ENCODE measurements around the gene ZNF667. TPM values are rescaled to one million over a fixed set of nuclear protein-coding genes. Genes with fewer than 3 reads are reported as not detected.

The ZNF667 gene
- total and polyA plus RNA-seq, 2 donors (not counting 1 experiment from before 2014, with no cell fraction given): 2.8 to 6.5 TPM

DNA sequence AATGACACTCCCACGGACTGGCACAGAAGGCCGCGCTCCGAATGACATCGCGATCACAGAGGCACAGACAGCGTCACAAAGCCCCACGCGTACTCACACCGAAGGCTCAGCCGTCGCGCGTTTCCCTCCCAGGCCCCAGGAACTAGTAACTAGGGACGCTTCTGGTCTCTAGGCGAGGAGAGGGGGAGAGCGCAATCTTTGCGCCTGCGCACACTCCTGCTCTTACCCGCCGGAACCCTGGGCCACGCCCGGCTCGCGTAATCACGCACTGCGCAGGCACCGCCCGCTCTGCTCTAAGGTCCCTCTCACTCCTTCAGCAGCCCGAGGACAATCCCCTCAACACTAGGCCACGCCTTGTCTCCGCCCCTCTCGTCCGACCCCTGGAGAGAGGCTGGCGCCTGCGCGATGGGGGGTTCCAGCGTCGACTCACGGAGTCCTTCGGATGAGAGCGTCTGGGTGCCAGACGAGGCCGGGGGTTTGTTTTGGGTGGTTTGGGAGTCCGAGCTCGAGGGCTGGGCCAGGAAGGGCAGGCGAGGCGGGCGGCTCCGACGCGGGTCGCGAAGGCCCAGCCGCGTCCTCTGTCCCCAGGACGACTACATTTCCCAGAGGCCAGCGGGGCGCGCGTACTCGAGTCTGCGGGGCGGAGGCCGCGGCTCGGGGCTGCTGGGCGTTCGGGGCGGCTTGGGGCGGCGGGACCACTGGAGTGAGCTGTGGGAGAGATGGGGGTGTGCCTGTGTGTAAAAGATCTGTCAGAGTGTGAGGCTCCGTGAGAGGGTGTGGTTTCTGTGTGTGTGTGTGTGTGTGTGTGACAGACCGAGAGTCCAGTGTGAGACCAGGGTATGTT, 30.5 kb upstream of the ZNF667 start, which contains the start of gene ZNF471:
Gene ZNF471, plus strand, starts transcription at position 410 of the 844 bp plus-strand sequence. CDS start 3,717 bp downstream, outside the sequence.
- H3K27me3 ChIP-seq (replicated peaks in 1 of 4; ENCODE audit: control extremely low read depth in 1 of 4, control insufficient read depth in 3 of 4, insufficient read depth in 4 of 4, low read length in 3 of 4): no peaks in the 10 kb centered on the region
- Mint-ChIP-seq H3K4me1 (peaks cover 9% of the 10 kb centered on the region), H3K9me3 (ENCODE audit: insufficient read depth) (peaks cover 3% of the 10 kb centered on the region), H3K27ac (no peak within 1 kb of the TSS), H3K4me3 (no peak within 1 kb of the TSS), H3K27me3 (no peaks in the 10 kb centered on the region)
- 10% methylated on average over 72 of the region's 74 CpGs for WGBS (ENCODE audit: insufficient coverage)
- H4K20me1 ChIP-seq (ENCODE audit: control insufficient read depth, insufficient read depth, low read length, poor library complexity, severe bottlenecking): no peaks in the 10 kb centered on the region
- H3K9ac ChIP-seq (ENCODE audit: low read length): peak within 1 kb of the TSS; percentile 89
- DNase-seq: peak; percentile 95
- ChIA-PET CTCF (no interaction called here), POLR2A (interaction anchor here (0.5 to 1.4 kb wide), 2 partner anchors 31 to 430 kb away, joined by 3 to 4 read pairs; no protein-coding TSS in a partner anchor)
- intact Hi-C loops (cut with micrococcal nuclease): loop anchor here (1.0 kb wide), 4 partner anchors 29 to 103 kb away; partner anchors contain the start of genes ZFP28, ZNF470 and ZNF583
- peak within 1 kb of the TSS; percentile 89 to 97 for H3K27ac ChIP-seq (ENCODE audit: low read length in 2 of 2)
- no peak for TF ChIP-seq EZH2 (IDR thresholded peaks at IDR 0.05; ENCODE audit: borderline replicate concordance, insufficient read depth, low read depth, low read length, poor library complexity, severe bottlenecking)
- TF ChIP-seq, protein P1, sequence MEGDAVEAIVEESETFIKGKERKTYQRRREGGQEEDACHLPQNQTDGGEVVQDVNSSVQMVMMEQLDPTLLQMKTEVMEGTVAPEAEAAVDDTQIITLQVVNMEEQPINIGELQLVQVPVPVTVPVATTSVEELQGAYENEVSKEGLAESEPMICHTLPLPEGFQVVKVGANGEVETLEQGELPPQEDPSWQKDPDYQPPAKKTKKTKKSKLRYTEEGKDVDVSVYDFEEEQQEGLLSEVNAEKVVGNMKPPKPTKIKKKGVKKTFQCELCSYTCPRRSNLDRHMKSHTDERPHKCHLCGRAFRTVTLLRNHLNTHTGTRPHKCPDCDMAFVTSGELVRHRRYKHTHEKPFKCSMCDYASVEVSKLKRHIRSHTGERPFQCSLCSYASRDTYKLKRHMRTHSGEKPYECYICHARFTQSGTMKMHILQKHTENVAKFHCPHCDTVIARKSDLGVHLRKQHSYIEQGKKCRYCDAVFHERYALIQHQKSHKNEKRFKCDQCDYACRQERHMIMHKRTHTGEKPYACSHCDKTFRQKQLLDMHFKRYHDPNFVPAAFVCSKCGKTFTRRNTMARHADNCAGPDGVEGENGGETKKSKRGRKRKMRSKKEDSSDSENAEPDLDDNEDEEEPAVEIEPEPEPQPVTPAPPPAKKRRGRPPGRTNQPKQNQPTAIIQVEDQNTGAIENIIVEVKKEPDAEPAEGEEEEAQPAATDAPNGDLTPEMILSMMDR (IDR thresholded peaks at IDR 0.05): no peak
- peak within 1 kb of the TSS; percentile 96 for H2AFZ ChIP-seq (ENCODE audit: insufficient read depth, low read depth, low read length, poor library complexity, severe bottlenecking)
- peaks cover 10 to 13% of the 10 kb centered on the region in 2 donors for H3K4me1 ChIP-seq (ENCODE audit: control insufficient read depth in 2 of 2, insufficient read depth in 2 of 2, low read length in 2 of 2)
- peak; percentile 99 for ATAC-seq (ENCODE audit: low read depth)
- peaks cover 9 to 38% (median 37%) of the 10 kb centered on the region in 3 donors for H3K9me3 ChIP-seq (ENCODE audit: control extremely low read depth in 1 of 3, control insufficient read depth in 2 of 3, insufficient read depth in 1 of 3, low read length in 2 of 3)
- no peaks in the 10 kb centered on the region for H3K79me2 ChIP-seq (ENCODE audit: control insufficient read depth, insufficient read depth, low read length)
- H3K4me3 ChIP-seq (ENCODE audit: control extremely low read depth in 1 of 5, extremely low read depth in 1 of 5, insufficient read depth in 1 of 5, low read depth in 2 of 5, low read length in 4 of 5): peak within 1 kb of the TSS; percentile 55 to 77 (median 67)
- H3K36me3 ChIP-seq (replicated peaks in 1 of 2; ENCODE audit: control extremely low read depth in 1 of 2, control insufficient read depth in 1 of 2, extremely low read depth in 1 of 2, insufficient read depth in 2 of 2, low read length in 1 of 2): no peaks in the 10 kb centered on the region
- H3K4me2 ChIP-seq (replicated peaks; ENCODE audit: low read depth, low read length, poor library complexity, severe bottlenecking): peak within 1 kb of the TSS; percentile 91

DNA sequence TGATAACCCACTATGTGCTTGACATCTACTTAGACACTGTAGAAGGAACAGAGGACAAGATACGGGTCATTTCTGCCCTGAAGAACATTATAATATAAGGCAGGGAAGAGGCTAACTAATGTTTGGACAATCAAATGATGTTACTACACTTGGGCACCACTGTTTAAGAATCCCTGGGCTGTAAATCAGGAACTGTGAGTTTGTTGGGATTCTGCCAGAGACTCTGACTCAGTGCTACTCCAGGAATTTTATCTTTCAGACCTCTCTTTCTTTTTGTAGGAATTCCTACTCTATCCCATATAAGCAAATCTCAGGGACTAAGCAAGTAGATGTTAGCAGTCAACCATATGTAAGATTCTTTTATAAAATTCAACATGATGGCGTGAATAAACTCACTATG, 27.4 kb upstream of the ZNF667 start:
- Histone ChIP-seq H3K4me2 (replicated peaks; ENCODE audit: low read depth, low read length, poor library complexity, severe bottlenecking) (no peak overlapping the region), H3K79me2 (ENCODE audit: control insufficient read depth, insufficient read depth, low read length) (no peaks in the 10 kb centered on the region), H3K9me3 (ENCODE audit: control extremely low read depth in 1 of 3, control insufficient read depth in 2 of 3, insufficient read depth in 1 of 3, low read length in 2 of 3) (peaks cover 5 to 41% (median 37%) of the 10 kb centered on the region in 3 donors), H3K4me1 (ENCODE audit: control insufficient read depth in 2 of 2, insufficient read depth in 2 of 2, low read length in 2 of 2) (peaks cover 10 to 13% of the 10 kb centered on the region in 2 donors), H3K27ac (ENCODE audit: low read length in 2 of 2) (no peak overlapping the region), H4K20me1 (ENCODE audit: control insufficient read depth, insufficient read depth, low read length, poor library complexity, severe bottlenecking) (no peaks in the 10 kb centered on the region), H2AFZ (ENCODE audit: insufficient read depth, low read depth, low read length, poor library complexity, severe bottlenecking) (no peak overlapping the region), H3K36me3 (replicated peaks in 1 of 2; ENCODE audit: control extremely low read depth in 1 of 2, control insufficient read depth in 1 of 2, extremely low read depth in 1 of 2, insufficient read depth in 2 of 2, low read length in 1 of 2) (no peaks in the 10 kb centered on the region), H3K9ac (ENCODE audit: low read length) (no peak overlapping the region), H3K4me3 (ENCODE audit: control extremely low read depth in 1 of 5, extremely low read depth in 1 of 5, insufficient read depth in 1 of 5, low read depth in 2 of 5, low read length in 4 of 5) (no peak overlapping the region), H3K27me3 (replicated peaks in 1 of 4; ENCODE audit: control extremely low read depth in 1 of 4, control insufficient read depth in 3 of 4, insufficient read depth in 4 of 4, low read length in 3 of 4) (no peaks in the 10 kb centered on the region)
- Mint-ChIP-seq H3K9me3 (ENCODE audit: insufficient read depth) (peaks cover 8% of the 10 kb centered on the region), H3K4me1 (peaks cover 9% of the 10 kb centered on the region), H3K27ac (no peak overlapping the region), H3K4me3 (no peak overlapping the region), H3K27me3 (no peaks in the 10 kb centered on the region)
- ChIA-PET CTCF (no interaction called here), POLR2A (no interaction called here)
- ATAC-seq (ENCODE audit: low read depth) (no peak), DNase-seq (no peak)
- intact Hi-C loops (cut with micrococcal nuclease): no loop called here
- WGBS (ENCODE audit: insufficient coverage): no CpG with 5 or more reads among the region's 2 CpGs
- TF ChIP-seq, protein P1 (IDR thresholded peaks at IDR 0.05): no peak
- no peak for TF ChIP-seq EZH2 (IDR thresholded peaks at IDR 0.05; ENCODE audit: borderline replicate concordance, insufficient read depth, low read depth, low read length, poor library complexity, severe bottlenecking)
